Neural progenitor cell (in vitro differentiated cells): Measurements from ENCODE around the gene KPNB1.

Experiments used
- EZH2 ChIP-seq: fragments of 200-600 bp; sonication (generic); IDR thresholded peaks from 2 replicates; pipeline ENCODE4 v1.6.1; 2017; ENCODE audit warnings: antibody characterized with exemption, mild to moderate bottlenecking, moderate library complexity
- EZH2phosphoT487 ChIP-seq: fragments of 200-600 bp; sonication (generic); IDR thresholded peaks from 2 replicates; pipeline ENCODE4 v1.6.1; 2017; ENCODE audit warnings: antibody characterized with exemption
- TF ChIP-seq, protein P1 (sequence below): fragments of 200-600 bp; sonication (generic); IDR thresholded peaks from 2 replicates; pipeline ENCODE4 v1.5.1; 2017; ENCODE audit warnings: antibody characterized with exemption, mild to moderate bottlenecking

DNA sequence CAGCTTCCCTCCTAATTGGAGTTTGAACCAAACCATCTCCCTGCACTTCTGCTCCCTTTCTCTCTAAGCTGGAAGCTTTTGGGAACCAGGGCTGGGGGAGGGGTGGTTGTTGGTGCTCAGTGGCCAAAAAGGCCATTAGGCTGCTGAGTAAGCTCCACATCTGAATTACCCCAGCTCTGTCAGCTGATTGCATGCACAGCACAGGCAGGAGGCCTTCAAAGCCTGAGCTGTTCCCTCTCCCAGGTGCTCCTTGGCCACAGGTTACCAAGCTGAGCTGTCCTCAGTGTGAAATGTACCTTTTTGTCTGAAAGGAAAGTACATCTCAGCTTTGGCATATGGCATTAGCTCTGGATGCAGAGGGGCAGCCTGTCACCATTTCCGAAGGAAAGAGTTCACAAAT lies 38.0 kb downstream of the KPNB1 start:
- TF ChIP-seq, protein P1, sequence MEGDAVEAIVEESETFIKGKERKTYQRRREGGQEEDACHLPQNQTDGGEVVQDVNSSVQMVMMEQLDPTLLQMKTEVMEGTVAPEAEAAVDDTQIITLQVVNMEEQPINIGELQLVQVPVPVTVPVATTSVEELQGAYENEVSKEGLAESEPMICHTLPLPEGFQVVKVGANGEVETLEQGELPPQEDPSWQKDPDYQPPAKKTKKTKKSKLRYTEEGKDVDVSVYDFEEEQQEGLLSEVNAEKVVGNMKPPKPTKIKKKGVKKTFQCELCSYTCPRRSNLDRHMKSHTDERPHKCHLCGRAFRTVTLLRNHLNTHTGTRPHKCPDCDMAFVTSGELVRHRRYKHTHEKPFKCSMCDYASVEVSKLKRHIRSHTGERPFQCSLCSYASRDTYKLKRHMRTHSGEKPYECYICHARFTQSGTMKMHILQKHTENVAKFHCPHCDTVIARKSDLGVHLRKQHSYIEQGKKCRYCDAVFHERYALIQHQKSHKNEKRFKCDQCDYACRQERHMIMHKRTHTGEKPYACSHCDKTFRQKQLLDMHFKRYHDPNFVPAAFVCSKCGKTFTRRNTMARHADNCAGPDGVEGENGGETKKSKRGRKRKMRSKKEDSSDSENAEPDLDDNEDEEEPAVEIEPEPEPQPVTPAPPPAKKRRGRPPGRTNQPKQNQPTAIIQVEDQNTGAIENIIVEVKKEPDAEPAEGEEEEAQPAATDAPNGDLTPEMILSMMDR, result no peak
- TF ChIP-seq EZH2 (no peak), EZH2phosphoT487 (no peak)
